GM12892 (cell line): Measurements from ENCODE around the gene TNFRSF19.

ENCODE experiments used
- POLR2A ChIP-seq: IDR thresholded peaks from 2 replicates; pipeline ENCODE4 v1.6.1; 2011; ENCODE audit warnings: low read depth, low read length, control low read depth
- POLR2AphosphoS5 ChIP-seq: IDR thresholded peaks from 2 replicates; pipeline ENCODE4 v1.6.1; 2011; ENCODE audit warnings: low read depth, low read length, control low read depth
- TAF1 ChIP-seq: IDR thresholded peaks from 2 replicates; pipeline ENCODE4 v1.6.1; 2011; ENCODE audit warnings: low read depth, mild to moderate bottlenecking, control low read depth, low read length, borderline replicate concordance

DNA sequence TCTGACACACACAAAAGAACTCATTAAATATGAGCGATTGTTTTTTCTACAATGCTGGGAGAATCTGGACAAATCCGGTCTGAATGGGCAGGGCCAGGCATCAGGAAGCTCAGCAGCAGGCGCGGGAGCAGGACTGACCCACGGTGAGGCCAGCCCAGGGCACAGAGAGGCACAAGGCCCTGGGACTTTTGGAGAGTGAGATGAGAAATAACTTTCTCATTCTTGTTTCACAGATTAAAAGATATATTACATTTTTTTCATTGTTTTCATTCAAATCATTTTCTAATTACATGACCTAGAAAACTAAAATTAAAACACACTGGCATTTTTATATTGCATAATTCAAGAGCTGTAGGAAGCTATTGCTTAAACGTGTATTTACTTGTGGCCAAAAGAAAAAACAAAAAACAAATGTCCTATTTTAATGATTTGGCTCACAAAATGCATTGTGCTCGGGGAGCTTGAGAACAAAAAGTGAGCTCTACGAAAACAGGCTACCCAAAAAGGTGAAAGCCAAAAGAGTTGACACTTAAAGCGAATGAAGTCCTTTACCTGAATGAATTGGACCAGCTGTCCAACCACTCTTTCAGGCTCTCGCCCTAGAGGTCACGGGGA lies 133.1 kb downstream of the TNFRSF19 start:
- TF ChIP-seq POLR2A (no peak), POLR2AphosphoS5 (no peak), TAF1 (no peak)
